Amniotic epithelial cell (primary cell): ENCODE data around the gene TOM1L2.

ENCODE experiments used
- DNase-seq: peaks from one replicate; pipeline ENCODE4 v3.0.0-alpha.2; 2010; ENCODE audit warnings: low read depth

Gene TOM1L2

GRCh38 chr17:17835415-17836249 lies 136.6 kb downstream of the TOM1L2 start:
- DNase-seq = no peak

GRCh38 chr17:17834974-17835373 lies 137.2 kb downstream of the TOM1L2 start:
- DNase-seq = no peak

GRCh38 chr17:17833658-17834357 lies 138.4 kb downstream of the TOM1L2 start:
- DNase-seq = no peak

GRCh38 chr17:17832032-17832363 lies 140.2 kb downstream of the TOM1L2 start:
- DNase-seq = no peak

GRCh38 chr17:17831208-17832031 lies 140.8 kb downstream of the TOM1L2 start:
- no peak for DNase-seq

GRCh38 chr17:17830740-17831207 lies 141.4 kb downstream of the TOM1L2 start:
- no peak for DNase-seq

GRCh38 chr17:17830269-17830567 lies 142.0 kb downstream of the TOM1L2 start:
- no peak for DNase-seq

GRCh38 chr17:17827826-17828621 lies 144.2 kb downstream of the TOM1L2 start:
- no peak for DNase-seq

- DNase-seq = no peak
Measured at GRCh38 chr17:17826942-17827785, 145.0 kb downstream of the TOM1L2 start.

- no peak for DNase-seq
Measured at GRCh38 chr17:17826342-17826713, 145.9 kb downstream of the TOM1L2 start.

GRCh38 chr17:17824783-17825614 lies 147.2 kb downstream of the TOM1L2 start:
- no peak for DNase-seq

GRCh38 chr17:17824119-17824782 lies 147.9 kb downstream of the TOM1L2 start:
- no peak for DNase-seq

GRCh38 chr17:17823433-17824118 lies 148.6 kb downstream of the TOM1L2 start:
- peak; percentile 75 for DNase-seq

GRCh38 chr17:17822616-17823015 lies 149.6 kb downstream of the TOM1L2 start:
- DNase-seq = no peak

- peak; percentile 60 for DNase-seq
Measured at GRCh38 chr17:17822189-17822588, 150.0 kb downstream of the TOM1L2 start.

- DNase-seq = no peak
Measured at GRCh38 chr17:17820463-17821158, 151.6 kb downstream of the TOM1L2 start.

GRCh38 chr17:17820046-17820445 lies 152.2 kb downstream of the TOM1L2 start:
- DNase-seq = no peak

- peak; percentile 93 for DNase-seq
Measured at GRCh38 chr17:17819561-17819995, 152.6 kb downstream of the TOM1L2 start.
